H1 (cell line): Measurements from ENCODE around the gene ONECUT3. TPM values are rescaled to one million over a fixed set of nuclear protein-coding genes. Genes with fewer than 3 reads are reported as not detected.

Experiments
- CTCF ChIA-PET: fragments of 300-600 bp; sonication (Branson Sonifier 250); formaldehyde crosslinking; loops from one replicate; lab custom pipeline; 2021; ENCODE audit not compliant: partially characterized antibody; lab: Charles Lee
- POLR2A ChIA-PET: fragments of 300-600 bp; sonication (Branson Sonifier 250); formaldehyde crosslinking; loops from one replicate; lab custom pipeline; 2021; ENCODE audit warnings: inconsistent platforms; ENCODE audit not compliant: partially characterized antibody; lab: Charles Lee
- DNase-seq, 2 experiments: peaks; one replicate each; pipeline versions ENCODE4 v3.0.0 to v3.0.0-alpha.2; 2010 to 2022; ENCODE audit warnings: low spot score in 2 of 2, low read depth in 1 of 2, mixed read lengths in 1 of 2
- FAIRE-seq: peaks from 2 replicates; lab custom pipeline; 2011; peaks lifted over from hg19 to GRCh38; lab: Jason Lieb, UNC
- H2AFZ ChIP-seq: 2 replicates; pipeline ENCODE4 v1.8.1; 2012; ENCODE audit warnings: low read length, inconsistent platforms
- H2AK5ac ChIP-seq: 2 replicates; pipeline ENCODE4 v1.6.1; 2013; ENCODE audit warnings: low read depth, low read length
- H2BK120ac ChIP-seq: replicated peaks from 2 replicates; pipeline ENCODE3; 2013; ENCODE audit warnings: low read depth, low read length, inconsistent platforms
- H2BK12ac ChIP-seq: 2 replicates; pipeline ENCODE4 v1.6.1; 2013; ENCODE audit warnings: low read depth, low read length
- H2BK15ac ChIP-seq: 2 replicates; pipeline ENCODE4 v1.6.1; 2013; ENCODE audit warnings: low read length
- H2BK20ac ChIP-seq: 2 replicates; pipeline ENCODE4 v1.6.1; 2013; ENCODE audit warnings: low read length
- H2BK5ac ChIP-seq: 2 replicates; pipeline ENCODE4 v1.6.1; 2013; ENCODE audit warnings: low read depth, low read length
- H3K14ac ChIP-seq: 2 replicates; pipeline ENCODE4 v1.6.1; 2013; ENCODE audit warnings: inconsistent platforms; ENCODE audit not compliant: insufficient read length
- H3K18ac ChIP-seq: 2 replicates; pipeline ENCODE4 v1.6.1; 2013; ENCODE audit warnings: low read length; ENCODE audit errors: extremely low read depth
- H3K23ac ChIP-seq: 2 replicates; pipeline ENCODE4 v1.6.1; 2013; ENCODE audit warnings: inconsistent platforms; ENCODE audit not compliant: insufficient read length
- H3K23me2 ChIP-seq: 2 replicates; pipeline ENCODE4 v1.6.1; 2013; ENCODE audit warnings: low read depth, low read length
- H3K27ac ChIP-seq: 2 replicates; pipeline ENCODE4 v1.6.1; 2011; ENCODE audit warnings: low read depth, low read length, inconsistent platforms
- H3K27me3 ChIP-seq, 4 experiments: replicated peaks in 1 of 4; 1 replicate in 1 of 4; 2 replicates in 3 of 4; pipeline versions ENCODE4 v1.6.1 to v1.8.1; 2011 to 2013; ENCODE audit warnings: low read length in 3 of 4, mild to moderate bottlenecking in 3 of 4, inconsistent platforms in 2 of 4, mixed read lengths in 2 of 4, moderate library complexity in 1 of 4; ENCODE audit not compliant: control insufficient read depth in 3 of 4, insufficient read depth in 3 of 4; ENCODE audit errors: extremely low read depth in 1 of 4
- H3K36me3 ChIP-seq, 4 experiments: 2 replicates each; pipeline versions ENCODE4 v1.6.1 to v1.8.1; 2011 to 2013; ENCODE audit warnings: mild to moderate bottlenecking in 4 of 4, low read length in 3 of 4, moderate library complexity in 2 of 4, control low read depth in 1 of 4, inconsistent platforms in 1 of 4; ENCODE audit not compliant: insufficient read depth in 4 of 4, control insufficient read depth in 2 of 4
- H3K4ac ChIP-seq: replicated peaks from 2 replicates; pipeline ENCODE3; 2013; ENCODE audit warnings: low read length, low read depth, mixed read lengths, inconsistent platforms; ENCODE audit not compliant: insufficient read length
- H3K4me1 ChIP-seq, 4 experiments: replicated peaks in 1 of 4; 1 replicate in 1 of 4; 2 replicates in 3 of 4; pipeline versions ENCODE4 v1.6.1 to v1.8.1; 2011 to 2013; ENCODE audit warnings: low read length in 3 of 4, inconsistent platforms in 2 of 4, mixed read lengths in 1 of 4; ENCODE audit not compliant: insufficient read depth in 4 of 4, control insufficient read depth in 3 of 4
- H3K4me2 ChIP-seq, 2 experiments: 2 replicates each; pipeline versions ENCODE4 v1.6.1 to v1.8.1; 2011 to 2013; ENCODE audit warnings: low read depth in 2 of 2, low read length in 2 of 2, control low read depth in 1 of 2, inconsistent platforms in 1 of 2, mild to moderate bottlenecking in 1 of 2; ENCODE audit not compliant: insufficient read depth in 1 of 2
- H3K4me3 ChIP-seq, 4 experiments: fragments of 200-600, 300-600 bp in 1 of 4; sonication (generic), shearing (Covaris generic), sonication (Bioruptor Twin) in 1 of 4; 2 replicates each; pipeline versions ENCODE4 v1.5.1 to v1.8.1; 2011 to 2016; ENCODE audit warnings: low read length in 4 of 4, low read depth in 3 of 4, control low read depth in 2 of 4, inconsistent platforms in 2 of 4, mild to moderate bottlenecking in 2 of 4, mixed read lengths in 1 of 4, moderate library complexity in 1 of 4; ENCODE audit not compliant: insufficient read depth in 2 of 4; ENCODE audit errors: extremely low read depth in 1 of 4
- H3K56ac ChIP-seq: replicated peaks from 2 replicates; pipeline ENCODE3; 2013; ENCODE audit warnings: low read depth, mild to moderate bottlenecking, mixed read lengths, low read length, inconsistent platforms; ENCODE audit not compliant: insufficient read length
- H3K79me1 ChIP-seq: 2 replicates; pipeline ENCODE4 v1.6.1; 2013; ENCODE audit warnings: low read depth, low read length, control low read depth
- H3K79me2 ChIP-seq, 2 experiments: 2 replicates each; pipeline versions ENCODE4 v1.6.1 to v1.8.1; 2012 to 2013; ENCODE audit warnings: low read length in 2 of 2, mild to moderate bottlenecking in 2 of 2, inconsistent platforms in 1 of 2; ENCODE audit not compliant: insufficient read depth in 2 of 2, control insufficient read depth in 1 of 2
- H3K9ac ChIP-seq, 4 experiments: replicated peaks in 1 of 4; 1 replicate in 1 of 4; 2 replicates in 3 of 4; pipeline versions ENCODE4 v1.6.1 to v1.8.1; 2011 to 2013; ENCODE audit warnings: low read depth in 3 of 4, low read length in 3 of 4, control low read depth in 2 of 4, mild to moderate bottlenecking in 2 of 4, moderate library complexity in 2 of 4, inconsistent platforms in 1 of 4; ENCODE audit errors: extremely low read depth in 1 of 4
- H3K9me3 ChIP-seq, 2 experiments: 2 replicates each; pipeline versions ENCODE4 v1.6.1 to v1.8.1; 2012 to 2013; ENCODE audit warnings: mild to moderate bottlenecking in 2 of 2, moderate library complexity in 2 of 2, control low read depth in 1 of 2, inconsistent platforms in 1 of 2, low read depth in 1 of 2, low read length in 1 of 2, mixed read lengths in 1 of 2; ENCODE audit not compliant: insufficient read depth in 2 of 2
- H4K20me1 ChIP-seq, 2 experiments: replicated peaks in 1 of 2; 2 replicates each; pipeline versions ENCODE3 to v1.8.1; 2011 to 2013; ENCODE audit warnings: inconsistent platforms in 2 of 2, low read length in 2 of 2, mild to moderate bottlenecking in 1 of 2; ENCODE audit not compliant: insufficient read depth in 2 of 2, control insufficient read depth in 1 of 2
- H4K5ac ChIP-seq: 2 replicates; pipeline ENCODE4 v1.6.1; 2013; ENCODE audit warnings: low read length, low read depth, mixed read lengths, inconsistent platforms; ENCODE audit not compliant: insufficient read length
- H4K8ac ChIP-seq: 2 replicates; pipeline ENCODE4 v1.8.0; 2013; ENCODE audit warnings: mild to moderate bottlenecking, moderate library complexity, low read length, inconsistent platforms; ENCODE audit not compliant: insufficient read depth; ENCODE audit errors: extremely low read depth
- H4K91ac ChIP-seq: replicated peaks from 2 replicates; pipeline ENCODE3; 2013; ENCODE audit warnings: low read length, mixed read lengths, inconsistent platforms; ENCODE audit not compliant: insufficient read length
- EZH2 ChIP-seq: fragments of 200-600 bp; sonication (generic); IDR thresholded peaks from 2 replicates; pipeline ENCODE4 v1.7.1; 2012; ENCODE audit warnings: low read depth, mild to moderate bottlenecking, moderate library complexity, low read length, inconsistent platforms; ENCODE audit not compliant: severe bottlenecking
- RNF2 ChIP-seq: fragments of 200-900, 300-1000 bp; sonication (generic); IDR thresholded peaks from 2 replicates; pipeline ENCODE4 v1.7.1; 2016; ENCODE audit warnings: borderline replicate concordance, low read depth, mild to moderate bottlenecking, antibody characterized with exemption, low read length; ENCODE audit not compliant: poor library complexity, severe bottlenecking; ENCODE audit errors: missing control alignments
- WGBS, 2 experiments: shearing (Covaris generic) in 1 of 2; methylation state at CpG; one replicate each; pipeline versions ENCODE4 v1.1.6 to v1.1.7; 2013 to 2015; ENCODE audit warnings: low lambda C conversion rate in 2 of 2, mixed read lengths in 2 of 2, inconsistent platforms in 1 of 2, low coverage in 1 of 2, missing lambda C conversion rate in 1 of 2; ENCODE audit not compliant: insufficient replicate concordance in 2 of 2, insufficient coverage in 1 of 2, insufficient read length in 1 of 2; ENCODE audit errors: extremely low coverage in 1 of 2, missing lambda C conversion rate in 1 of 2; 5-methylcytosine and 5-hydroxymethylcytosine counted together
- polyA plus RNA-seq, 7 experiments: library from polyadenylated mRNA; depleted of rRNA in 3 of 7; stranded (reverse) in 5 of 7; unstranded in 2 of 7; fragments of >200 nt in 5 of 7; fragments of 200-250 nt in 2 of 7; gene quantifications; 1 replicate in 5 of 7; 2 replicates in 1 of 7; 4 replicates in 1 of 7; pipeline versions ENCODE4 v1.2.1 to v1.2.3, GENCODE V29; 2011 to 2013; ENCODE audit warnings: missing spikeins in 2 of 7, mixed read lengths in 2 of 7
- total RNA-seq: library from RNA; stranded (reverse); fragmentation: NEBNext Ultra II Directional; extraction: Animal tissue kit (Norgen Biotek cat#: 25700); gene quantifications from 2 replicates; pipeline ENCODE4 v1.2.1, GENCODE V29; 2021
- TF ChIP-seq, protein P1 (sequence below): IDR thresholded peaks from 2 replicates; pipeline ENCODE4 v1.6.1; 2011; ENCODE audit warnings: low read length, improper control_type of control experiment
- TF ChIP-seq, protein P2 (sequence below): IDR thresholded peaks from 2 replicates; pipeline ENCODE4 v1.6.1; 2012; ENCODE audit warnings: inconsistent platforms

Gene ONECUT3
- total and polyA plus RNA-seq, 2 of the 8 experiments (the other 6 are each of a cell fraction or from before 2014, with no cell fraction given) = not detected

DNA sequence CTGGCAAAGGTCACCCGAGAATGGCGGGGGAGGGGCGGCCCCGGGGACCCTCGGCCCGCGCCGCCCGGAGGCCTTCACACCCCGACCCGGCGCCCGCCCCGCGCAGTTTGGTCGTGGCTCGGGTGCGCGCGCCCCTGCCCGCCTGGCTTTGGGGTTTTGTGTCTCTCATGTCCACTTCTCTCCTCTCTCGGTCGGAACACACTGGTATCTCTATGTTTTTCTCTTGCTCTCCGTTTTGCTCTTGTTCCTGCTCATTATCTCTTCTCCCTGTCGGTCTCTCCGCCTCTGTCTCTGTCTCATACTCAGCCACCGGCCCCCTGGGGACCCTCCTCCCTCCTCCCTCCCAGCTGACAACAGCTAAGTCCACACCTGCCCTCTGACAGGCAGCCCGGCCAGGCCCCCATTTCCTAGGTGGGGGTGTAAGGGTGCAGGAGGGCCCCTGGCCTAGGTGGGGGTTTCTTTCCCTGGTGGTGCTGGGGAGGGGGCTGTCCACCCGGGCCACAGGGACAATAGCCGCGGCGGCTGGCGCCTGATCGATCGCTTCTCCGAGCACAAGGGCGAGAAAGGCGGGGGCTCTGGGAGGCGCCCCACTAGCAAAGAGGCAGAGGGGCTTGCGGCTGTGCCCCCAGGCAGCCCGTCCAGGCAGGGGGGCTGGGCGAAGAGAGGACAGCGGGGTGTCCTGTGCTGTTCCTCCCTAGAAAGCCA, 2.3 kb downstream of the ONECUT3 start:
- H2BK5ac ChIP-seq = no peak overlapping the region
- peaks cover 0 to 18% (median 0%) of the 10 kb centered on the region in 4 experiments; a peak in 1 of 8 replicates for H3K36me3 ChIP-seq
- POLR2A ChIA-PET = interaction anchor here (4.7 kb wide), 1 partner anchor 9 kb away, joined by 19 read pairs; no protein-coding TSS in a partner anchor
- H3K79me1 ChIP-seq = no peaks in the 10 kb centered on the region
- no peak overlapping the region for H3K9ac ChIP-seq
- H4K5ac ChIP-seq = no peak overlapping the region
- no peak overlapping the region for H2BK20ac ChIP-seq
- H3K4ac ChIP-seq = no peak overlapping the region
- WGBS, 2 experiments = 4% methylated on average over 30 of the region's 43 CpGs; no CpG with 5 or more reads in 1 of the 2 experiments
- H3K23me2 ChIP-seq = no peaks in the 10 kb centered on the region; the same call in 1 of the 2 replicates
- no peak overlapping the region for H2BK12ac ChIP-seq
- H3K4me1 ChIP-seq = peaks cover 0 to 33% (median 14%) of the 10 kb centered on the region in 4 experiments; a peak in 6 of 7 replicates
- no peak overlapping the region for H2AK5ac ChIP-seq
- H3K18ac ChIP-seq = no peak overlapping the region; the same call in 1 of the 2 replicates
- H2BK120ac ChIP-seq = no peak overlapping the region
- H3K56ac ChIP-seq = no peak overlapping the region
- H3K4me3 ChIP-seq = peak overlapping the region in 1 of 4 experiments; percentile 43; a peak in 2 of 8 replicates
- peak in 1 of 2 experiments; percentile 68 for DNase-seq
- no peaks in the 10 kb centered on the region for H3K79me2 ChIP-seq
- H2AFZ ChIP-seq = no peak overlapping the region
- no peak overlapping the region; the same call in 1 of the 2 replicates for H2BK15ac ChIP-seq
- no peak overlapping the region for H3K14ac ChIP-seq
- no peak overlapping the region for H3K27ac ChIP-seq
- no peak for FAIRE-seq
- H3K23ac ChIP-seq = no peak overlapping the region
- H3K9me3 ChIP-seq = no peaks in the 10 kb centered on the region
- TF ChIP-seq, protein P1, sequence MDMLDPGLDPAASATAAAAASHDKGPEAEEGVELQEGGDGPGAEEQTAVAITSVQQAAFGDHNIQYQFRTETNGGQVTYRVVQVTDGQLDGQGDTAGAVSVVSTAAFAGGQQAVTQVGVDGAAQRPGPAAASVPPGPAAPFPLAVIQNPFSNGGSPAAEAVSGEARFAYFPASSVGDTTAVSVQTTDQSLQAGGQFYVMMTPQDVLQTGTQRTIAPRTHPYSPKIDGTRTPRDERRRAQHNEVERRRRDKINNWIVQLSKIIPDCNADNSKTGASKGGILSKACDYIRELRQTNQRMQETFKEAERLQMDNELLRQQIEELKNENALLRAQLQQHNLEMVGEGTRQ = no peak
- TF ChIP-seq RNF2 = peak; percentile 10
- TF ChIP-seq, protein P2, sequence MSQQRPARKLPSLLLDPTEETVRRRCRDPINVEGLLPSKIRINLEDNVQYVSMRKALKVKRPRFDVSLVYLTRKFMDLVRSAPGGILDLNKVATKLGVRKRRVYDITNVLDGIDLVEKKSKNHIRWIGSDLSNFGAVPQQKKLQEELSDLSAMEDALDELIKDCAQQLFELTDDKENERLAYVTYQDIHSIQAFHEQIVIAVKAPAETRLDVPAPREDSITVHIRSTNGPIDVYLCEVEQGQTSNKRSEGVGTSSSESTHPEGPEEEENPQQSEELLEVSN = 0 out of 2 replicates have a peak, but pooled peaks have one; percentile 9
- TF ChIP-seq EZH2 = peak; percentile 84
- peaks cover 98 to 100% (median 99%) of the 10 kb centered on the region in 4 experiments for H3K27me3 ChIP-seq
- H4K20me1 ChIP-seq = peaks cover 14 to 34% of the 10 kb centered on the region in 2 experiments
- peak overlapping the region; percentile 55 to 63 for H3K4me2 ChIP-seq
- no peak overlapping the region for H4K91ac ChIP-seq
- CTCF ChIA-PET = interaction anchor here (0.6 to 2.5 kb wide), 9 partner anchors 9 to 311 kb away, joined by 3 to 13 read pairs (median 4); no protein-coding TSS in a partner anchor
- peak overlapping the region; percentile 35; the same call in 1 of the 2 replicates for H4K8ac ChIP-seq
